H1 (cell line): ENCODE measurements around the gene NDUFS5. TPM values are rescaled to one million over a fixed set of nuclear protein-coding genes. Genes with fewer than 3 reads are reported as not detected.

Source experiments
- CTCF ChIA-PET: fragments of 300-600 bp; sonication (Branson Sonifier 250); formaldehyde crosslinking; loops from one replicate; lab custom pipeline; 2021; ENCODE audit not compliant: partially characterized antibody; lab: Charles Lee
- POLR2A ChIA-PET: fragments of 300-600 bp; sonication (Branson Sonifier 250); formaldehyde crosslinking; loops from one replicate; lab custom pipeline; 2021; ENCODE audit warnings: inconsistent platforms; ENCODE audit not compliant: partially characterized antibody; lab: Charles Lee
- DNase-seq, 2 experiments: peaks; one replicate each; pipeline versions ENCODE4 v3.0.0 to v3.0.0-alpha.2; 2010 to 2022; ENCODE audit warnings: low spot score in 2 of 2, low read depth in 1 of 2, mixed read lengths in 1 of 2
- FAIRE-seq: peaks from 2 replicates; lab custom pipeline; 2011; peaks lifted over from hg19 to GRCh38; lab: Jason Lieb, UNC
- H2AFZ ChIP-seq: 2 replicates; pipeline ENCODE4 v1.8.1; 2012; ENCODE audit warnings: low read length, inconsistent platforms
- H2AK5ac ChIP-seq: 2 replicates; pipeline ENCODE4 v1.6.1; 2013; ENCODE audit warnings: low read depth, low read length
- H2BK120ac ChIP-seq: replicated peaks from 2 replicates; pipeline ENCODE3; 2013; ENCODE audit warnings: low read depth, low read length, inconsistent platforms
- H2BK12ac ChIP-seq: 2 replicates; pipeline ENCODE4 v1.6.1; 2013; ENCODE audit warnings: low read depth, low read length
- H2BK15ac ChIP-seq: 2 replicates; pipeline ENCODE4 v1.6.1; 2013; ENCODE audit warnings: low read length
- H2BK20ac ChIP-seq: 2 replicates; pipeline ENCODE4 v1.6.1; 2013; ENCODE audit warnings: low read length
- H2BK5ac ChIP-seq: 2 replicates; pipeline ENCODE4 v1.6.1; 2013; ENCODE audit warnings: low read depth, low read length
- H3K14ac ChIP-seq: 2 replicates; pipeline ENCODE4 v1.6.1; 2013; ENCODE audit warnings: inconsistent platforms; ENCODE audit not compliant: insufficient read length
- H3K18ac ChIP-seq: 2 replicates; pipeline ENCODE4 v1.6.1; 2013; ENCODE audit warnings: low read length; ENCODE audit errors: extremely low read depth
- H3K23ac ChIP-seq: 2 replicates; pipeline ENCODE4 v1.6.1; 2013; ENCODE audit warnings: inconsistent platforms; ENCODE audit not compliant: insufficient read length
- H3K23me2 ChIP-seq: 2 replicates; pipeline ENCODE4 v1.6.1; 2013; ENCODE audit warnings: low read depth, low read length
- H3K27ac ChIP-seq: 2 replicates; pipeline ENCODE4 v1.6.1; 2011; ENCODE audit warnings: low read depth, low read length, inconsistent platforms
- H3K27me3 ChIP-seq, 4 experiments: replicated peaks in 1 of 4; 1 replicate in 1 of 4; 2 replicates in 3 of 4; pipeline versions ENCODE4 v1.6.1 to v1.8.1; 2011 to 2013; ENCODE audit warnings: low read length in 3 of 4, mild to moderate bottlenecking in 3 of 4, inconsistent platforms in 2 of 4, mixed read lengths in 2 of 4, moderate library complexity in 1 of 4; ENCODE audit not compliant: control insufficient read depth in 3 of 4, insufficient read depth in 3 of 4; ENCODE audit errors: extremely low read depth in 1 of 4
- H3K36me3 ChIP-seq, 4 experiments: 2 replicates each; pipeline versions ENCODE4 v1.6.1 to v1.8.1; 2011 to 2013; ENCODE audit warnings: mild to moderate bottlenecking in 4 of 4, low read length in 3 of 4, moderate library complexity in 2 of 4, control low read depth in 1 of 4, inconsistent platforms in 1 of 4; ENCODE audit not compliant: insufficient read depth in 4 of 4, control insufficient read depth in 2 of 4
- H3K4ac ChIP-seq: replicated peaks from 2 replicates; pipeline ENCODE3; 2013; ENCODE audit warnings: low read length, low read depth, mixed read lengths, inconsistent platforms; ENCODE audit not compliant: insufficient read length
- H3K4me1 ChIP-seq, 4 experiments: replicated peaks in 1 of 4; 1 replicate in 1 of 4; 2 replicates in 3 of 4; pipeline versions ENCODE4 v1.6.1 to v1.8.1; 2011 to 2013; ENCODE audit warnings: low read length in 3 of 4, inconsistent platforms in 2 of 4, mixed read lengths in 1 of 4; ENCODE audit not compliant: insufficient read depth in 4 of 4, control insufficient read depth in 3 of 4
- H3K4me2 ChIP-seq, 2 experiments: 2 replicates each; pipeline versions ENCODE4 v1.6.1 to v1.8.1; 2011 to 2013; ENCODE audit warnings: low read depth in 2 of 2, low read length in 2 of 2, control low read depth in 1 of 2, inconsistent platforms in 1 of 2, mild to moderate bottlenecking in 1 of 2; ENCODE audit not compliant: insufficient read depth in 1 of 2
- H3K4me3 ChIP-seq, 4 experiments: fragments of 200-600, 300-600 bp in 1 of 4; sonication (generic), shearing (Covaris generic), sonication (Bioruptor Twin) in 1 of 4; 2 replicates each; pipeline versions ENCODE4 v1.5.1 to v1.8.1; 2011 to 2016; ENCODE audit warnings: low read length in 4 of 4, low read depth in 3 of 4, control low read depth in 2 of 4, inconsistent platforms in 2 of 4, mild to moderate bottlenecking in 2 of 4, mixed read lengths in 1 of 4, moderate library complexity in 1 of 4; ENCODE audit not compliant: insufficient read depth in 2 of 4; ENCODE audit errors: extremely low read depth in 1 of 4
- H3K56ac ChIP-seq: replicated peaks from 2 replicates; pipeline ENCODE3; 2013; ENCODE audit warnings: low read depth, mild to moderate bottlenecking, mixed read lengths, low read length, inconsistent platforms; ENCODE audit not compliant: insufficient read length
- H3K79me1 ChIP-seq: 2 replicates; pipeline ENCODE4 v1.6.1; 2013; ENCODE audit warnings: low read depth, low read length, control low read depth
- H3K79me2 ChIP-seq, 2 experiments: 2 replicates each; pipeline versions ENCODE4 v1.6.1 to v1.8.1; 2012 to 2013; ENCODE audit warnings: low read length in 2 of 2, mild to moderate bottlenecking in 2 of 2, inconsistent platforms in 1 of 2; ENCODE audit not compliant: insufficient read depth in 2 of 2, control insufficient read depth in 1 of 2
- H3K9ac ChIP-seq, 4 experiments: replicated peaks in 1 of 4; 1 replicate in 1 of 4; 2 replicates in 3 of 4; pipeline versions ENCODE4 v1.6.1 to v1.8.1; 2011 to 2013; ENCODE audit warnings: low read depth in 3 of 4, low read length in 3 of 4, control low read depth in 2 of 4, mild to moderate bottlenecking in 2 of 4, moderate library complexity in 2 of 4, inconsistent platforms in 1 of 4; ENCODE audit errors: extremely low read depth in 1 of 4
- H3K9me3 ChIP-seq, 2 experiments: 2 replicates each; pipeline versions ENCODE4 v1.6.1 to v1.8.1; 2012 to 2013; ENCODE audit warnings: mild to moderate bottlenecking in 2 of 2, moderate library complexity in 2 of 2, control low read depth in 1 of 2, inconsistent platforms in 1 of 2, low read depth in 1 of 2, low read length in 1 of 2, mixed read lengths in 1 of 2; ENCODE audit not compliant: insufficient read depth in 2 of 2
- H4K20me1 ChIP-seq, 2 experiments: replicated peaks in 1 of 2; 2 replicates each; pipeline versions ENCODE3 to v1.8.1; 2011 to 2013; ENCODE audit warnings: inconsistent platforms in 2 of 2, low read length in 2 of 2, mild to moderate bottlenecking in 1 of 2; ENCODE audit not compliant: insufficient read depth in 2 of 2, control insufficient read depth in 1 of 2
- H4K5ac ChIP-seq: 2 replicates; pipeline ENCODE4 v1.6.1; 2013; ENCODE audit warnings: low read length, low read depth, mixed read lengths, inconsistent platforms; ENCODE audit not compliant: insufficient read length
- H4K8ac ChIP-seq: 2 replicates; pipeline ENCODE4 v1.8.0; 2013; ENCODE audit warnings: mild to moderate bottlenecking, moderate library complexity, low read length, inconsistent platforms; ENCODE audit not compliant: insufficient read depth; ENCODE audit errors: extremely low read depth
- H4K91ac ChIP-seq: replicated peaks from 2 replicates; pipeline ENCODE3; 2013; ENCODE audit warnings: low read length, mixed read lengths, inconsistent platforms; ENCODE audit not compliant: insufficient read length
- CEBPB ChIP-seq: IDR thresholded peaks from 2 replicates; pipeline ENCODE4 v1.6.1; 2012; ENCODE audit warnings: low read depth, low read length
- HDAC6 ChIP-seq: IDR thresholded peaks from one replicate; pipeline ENCODE4 v1.7.1; 2012; ENCODE audit warnings: low read depth, mild to moderate bottlenecking, inconsistent platforms, low read length, moderate library complexity
- JUND ChIP-seq: IDR thresholded peaks from 2 replicates; pipeline ENCODE4 v1.6.1; 2011; ENCODE audit warnings: mild to moderate bottlenecking, improper control_type of control experiment, low read length
- POU5F1 ChIP-seq: IDR thresholded peaks from 2 replicates; pipeline ENCODE4 v1.6.1; 2011; ENCODE audit warnings: low read depth, mild to moderate bottlenecking, low read length, moderate library complexity
- RAD21 ChIP-seq, 2 experiments: IDR thresholded peaks in 1 of 2; conservative IDR thresholded peaks in 1 of 2; 2 replicates each; pipeline ENCODE4 v1.6.1; 2011; ENCODE audit warnings: low read depth in 2 of 2, low read length in 2 of 2, improper control_type of control experiment in 1 of 2, inconsistent platforms in 1 of 2, mild to moderate bottlenecking in 1 of 2, moderate library complexity in 1 of 2
- RXRA ChIP-seq: IDR thresholded peaks from 2 replicates; pipeline ENCODE4 v1.6.1; 2011; ENCODE audit warnings: low read depth, mild to moderate bottlenecking, low read length, moderate library complexity; ENCODE audit not compliant: insufficient read depth
- SP1 ChIP-seq: IDR thresholded peaks from 2 replicates; pipeline ENCODE4 v1.6.1; 2011; ENCODE audit warnings: low read depth, low read length
- TAF7 ChIP-seq: optimal IDR thresholded peaks from 2 replicates; pipeline ENCODE3; 2011; ENCODE audit warnings: low read depth, mild to moderate bottlenecking, inconsistent platforms, low read length, moderate library complexity, borderline replicate concordance
- TBP ChIP-seq: IDR thresholded peaks from 2 replicates; pipeline ENCODE4 v1.6.1; 2011; ENCODE audit warnings: low read depth, low read length, improper control_type of control experiment
- TEAD4 ChIP-seq: IDR thresholded peaks from 2 replicates; pipeline ENCODE4 v1.6.1; 2012; ENCODE audit warnings: low read depth, low read length, inconsistent platforms, mixed read lengths
- WGBS, 2 experiments: shearing (Covaris generic) in 1 of 2; methylation state at CpG; one replicate each; pipeline versions ENCODE4 v1.1.6 to v1.1.7; 2013 to 2015; ENCODE audit warnings: low lambda C conversion rate in 2 of 2, mixed read lengths in 2 of 2, inconsistent platforms in 1 of 2, low coverage in 1 of 2, missing lambda C conversion rate in 1 of 2; ENCODE audit not compliant: insufficient replicate concordance in 2 of 2, insufficient coverage in 1 of 2, insufficient read length in 1 of 2; ENCODE audit errors: extremely low coverage in 1 of 2, missing lambda C conversion rate in 1 of 2; 5-methylcytosine and 5-hydroxymethylcytosine counted together
- polyA plus RNA-seq, 7 experiments: library from polyadenylated mRNA; depleted of rRNA in 3 of 7; stranded (reverse) in 5 of 7; unstranded in 2 of 7; fragments of >200 nt in 5 of 7; fragments of 200-250 nt in 2 of 7; gene quantifications; 1 replicate in 5 of 7; 2 replicates in 1 of 7; 4 replicates in 1 of 7; pipeline versions ENCODE4 v1.2.1 to v1.2.3, GENCODE V29; 2011 to 2013; ENCODE audit warnings: missing spikeins in 2 of 7, mixed read lengths in 2 of 7
- total RNA-seq: library from RNA; stranded (reverse); fragmentation: NEBNext Ultra II Directional; extraction: Animal tissue kit (Norgen Biotek cat#: 25700); gene quantifications from 2 replicates; pipeline ENCODE4 v1.2.1, GENCODE V29; 2021
- TF ChIP-seq, protein P1 (sequence below): IDR thresholded peaks from 2 replicates; pipeline ENCODE4 v1.6.1; 2012; ENCODE audit warnings: inconsistent platforms

Gene NDUFS5
- total and polyA plus RNA-seq, 2 of the 8 experiments (the other 6 are each of a cell fraction or from before 2014, with no cell fraction given) = 435 to 835 TPM

DNA sequence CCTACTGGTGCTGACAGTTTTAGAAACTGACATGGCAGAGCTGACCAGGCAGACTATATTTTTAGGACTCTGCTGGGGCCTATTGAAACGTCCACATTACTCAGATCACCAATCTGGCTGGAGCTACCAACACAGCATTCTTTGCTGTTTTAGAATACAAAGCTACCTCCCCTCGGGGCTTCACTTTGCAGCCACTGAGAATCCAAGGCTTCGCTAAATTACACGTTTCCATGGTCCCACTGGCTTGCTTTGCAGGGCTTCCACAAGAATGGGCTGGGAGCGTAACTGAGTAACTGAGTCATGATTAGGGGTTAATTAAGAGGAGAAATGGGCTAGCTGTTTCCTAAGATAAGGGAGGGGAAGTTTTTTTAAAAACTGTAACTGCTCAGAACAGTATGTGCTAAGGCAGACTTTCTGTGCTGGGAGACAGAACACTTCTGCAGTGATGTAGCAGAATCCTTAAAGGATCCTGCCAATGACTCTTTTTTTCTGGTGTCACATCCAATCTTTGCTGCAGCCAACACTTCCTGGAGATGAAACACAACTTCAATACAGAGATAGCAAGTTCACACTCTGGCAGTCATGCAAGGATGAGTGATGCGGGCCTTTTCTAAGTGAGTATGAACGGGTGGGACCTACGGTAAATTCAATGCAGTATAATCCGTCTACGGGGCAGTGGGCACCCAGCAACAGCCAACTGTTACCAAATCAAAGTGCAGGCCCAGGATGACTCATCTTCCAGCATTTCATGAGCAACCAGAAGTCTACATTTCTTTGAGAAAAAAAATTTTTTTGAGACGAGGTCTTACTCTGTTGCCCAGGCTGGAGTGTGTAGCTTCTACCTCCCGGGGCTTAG is 21.5 kb downstream of the NDUFS5 start:
- POLR2A ChIA-PET = interaction anchor here (0.5 to 2.8 kb wide), 8 partner anchors 10 to 628 kb away, joined by 3 to 7 read pairs (median 3); partner anchors contain the start of gene NDUFS5
- Histone ChIP-seq H3K18ac (no peak overlapping the region), H3K14ac (no peak overlapping the region), H3K9me3 (no peaks in the 10 kb centered on the region), H2BK5ac (no peak overlapping the region), H3K4ac (no peak overlapping the region), H3K4me1 (no peaks in the 10 kb centered on the region), H3K4me2 (no peak overlapping the region), H3K4me3 (no peak overlapping the region), H3K79me2 (no peaks in the 10 kb centered on the region), H3K27me3 (no peaks in the 10 kb centered on the region), H4K8ac (no peak overlapping the region), H3K27ac (no peak overlapping the region), H4K91ac (no peak overlapping the region), H3K36me3 (peaks cover 0 to 5% (median 1%) of the 10 kb centered on the region in 4 experiments; a peak in 4 of 8 replicates), H2AK5ac (no peak overlapping the region), H4K20me1 (no peaks in the 10 kb centered on the region), H2AFZ (no peak overlapping the region), H3K56ac (no peak overlapping the region), H2BK120ac (no peak overlapping the region), H2BK12ac (no peak overlapping the region), H3K23ac (no peak overlapping the region), H3K23me2 (no peaks in the 10 kb centered on the region), H3K9ac (no peak overlapping the region), H2BK15ac (no peak overlapping the region), H2BK20ac (no peak overlapping the region), H3K79me1 (no peaks in the 10 kb centered on the region), H4K5ac (no peak overlapping the region)
- WGBS, 2 experiments = 75% methylated on average over 12 of the region's 12 CpGs; no CpG with 5 or more reads in 1 of the 2 experiments
- DNase-seq (no peak), FAIRE-seq (no peak)
- CTCF ChIA-PET = interaction anchor here (0.6 to 1.2 kb wide), 5 partner anchors 10 to 38 kb away, joined by 3 read pairs; no protein-coding TSS in a partner anchor
- TF ChIP-seq CEBPB (no peak), RAD21 (IDR thresholded peaks at IDR 0.05 in 1 of 2, conservative IDR thresholded peaks at IDR 0.05 in 1 of 2; ENCODE audit: low read depth in 2 of 2, low read length in 2 of 2) (no peak), POU5F1 (no peak), JUND (no peak), SP1 (no peak), TEAD4 (no peak), TBP (no peak), TAF7 (no peak), HDAC6 (no peak), RXRA (no peak)
- TF ChIP-seq, protein P1, sequence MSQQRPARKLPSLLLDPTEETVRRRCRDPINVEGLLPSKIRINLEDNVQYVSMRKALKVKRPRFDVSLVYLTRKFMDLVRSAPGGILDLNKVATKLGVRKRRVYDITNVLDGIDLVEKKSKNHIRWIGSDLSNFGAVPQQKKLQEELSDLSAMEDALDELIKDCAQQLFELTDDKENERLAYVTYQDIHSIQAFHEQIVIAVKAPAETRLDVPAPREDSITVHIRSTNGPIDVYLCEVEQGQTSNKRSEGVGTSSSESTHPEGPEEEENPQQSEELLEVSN = no peak
